OCI-LY1 (cell line): ENCODE measurements around the gene GBF1.

Experiments used
- H2AFZ ChIP-seq: fragments of 200-600 bp; sonication (generic), shearing (Covaris generic); 2 replicates; pipeline ENCODE4 v1.6.0; 2014; ENCODE audit warnings: antibody characterized with exemption, mild to moderate bottlenecking, low read length
- H3F3A ChIP-seq: fragments of 200-600 bp; sonication (generic), shearing (Covaris generic); 2 replicates; pipeline ENCODE4 v1.6.0; 2014; ENCODE audit warnings: mild to moderate bottlenecking, antibody characterized with exemption, low read length, moderate library complexity; ENCODE audit not compliant: insufficient read depth
- H3K27ac ChIP-seq: fragments of 200-600 bp; sonication (generic); 2 replicates; pipeline ENCODE4 v1.5.1; 2014; ENCODE audit warnings: low read length, mixed run types, mild to moderate bottlenecking, low read depth; ENCODE audit not compliant: poor library complexity, severe bottlenecking
- H3K27me3 ChIP-seq: fragments of 200-600 bp; sonication (generic); 2 replicates; pipeline ENCODE4 v1.6.0; 2014; ENCODE audit warnings: antibody characterized with exemption, mild to moderate bottlenecking, low read length, moderate library complexity; ENCODE audit not compliant: insufficient read depth
- H3K36me3 ChIP-seq: fragments of 200-600 bp; sonication (generic); 2 replicates; pipeline ENCODE4 v1.6.1; 2014; ENCODE audit warnings: mild to moderate bottlenecking, antibody characterized with exemption, low read length, moderate library complexity, mixed read lengths; ENCODE audit not compliant: insufficient read depth
- H3K4me1 ChIP-seq: fragments of 200-600 bp; sonication (generic); 2 replicates; pipeline ENCODE4 v1.5.1; 2014; ENCODE audit warnings: mild to moderate bottlenecking, low read length, moderate library complexity; ENCODE audit not compliant: insufficient read depth, severe bottlenecking
- H3K4me2 ChIP-seq: fragments of 200-600 bp; sonication (generic), shearing (Covaris generic); 2 replicates; pipeline ENCODE4 v1.6.1; 2014; ENCODE audit warnings: low read length
- H3K4me3 ChIP-seq: fragments of 200-600 bp; sonication (generic); 2 replicates; pipeline ENCODE4 v1.5.1; 2014; ENCODE audit warnings: low read length, low read depth, mild to moderate bottlenecking, mixed read lengths; ENCODE audit not compliant: poor library complexity, severe bottlenecking
- H3K79me2 ChIP-seq: fragments of 200-600 bp; shearing (Covaris generic); 2 replicates; pipeline ENCODE4 v1.6.1; 2016; ENCODE audit warnings: mixed run types, low read length, mixed read lengths; ENCODE audit not compliant: insufficient read depth
- H3K9ac ChIP-seq: fragments of 200-600 bp; sonication (generic), shearing (Covaris generic); 2 replicates; pipeline ENCODE4 v1.6.1; 2014; ENCODE audit warnings: mild to moderate bottlenecking, low read length, mixed read lengths
- H3K9me2 ChIP-seq: fragments of 200-600 bp; sonication (generic), shearing (Covaris generic); 2 replicates; pipeline ENCODE4 v1.6.1; 2014; ENCODE audit warnings: low read depth, mild to moderate bottlenecking, low read length, mixed read lengths
- H3K9me3 ChIP-seq: fragments of 200-600 bp; shearing (Covaris generic); 2 replicates; pipeline ENCODE4 v1.6.1; 2014; ENCODE audit warnings: low read length, mixed read lengths
- H4K20me1 ChIP-seq: fragments of 200-600 bp; sonication (generic), shearing (Covaris generic); 2 replicates; pipeline ENCODE4 v1.6.0; 2016; ENCODE audit warnings: mild to moderate bottlenecking, low read length; ENCODE audit not compliant: insufficient read depth
- CTCF ChIP-seq: fragments of 200-600 bp; sonication (generic), shearing (Covaris generic); IDR thresholded peaks from 2 replicates; pipeline ENCODE4 v1.5.1; 2017; ENCODE audit warnings: mild to moderate bottlenecking, antibody characterized with exemption, low read length, moderate library complexity, mixed read lengths
- EZH2 ChIP-seq: fragments of 200-600 bp; sonication (generic), shearing (Covaris generic); IDR thresholded peaks from 2 replicates; pipeline ENCODE4 v1.8.0; 2017; ENCODE audit warnings: borderline replicate concordance, mixed run types, mild to moderate bottlenecking, antibody characterized with exemption, low read length, moderate library complexity, mixed read lengths

The GBF1 gene

GRCh38 chr10:102283890-102284289 is 38.6 kb downstream of the GBF1 start:
- H3K9me3 ChIP-seq, result no peaks in the 10 kb centered on the region
- H3K27me3 ChIP-seq, result no peaks in the 10 kb centered on the region
- no peaks in the 10 kb centered on the region for H3K9me2 ChIP-seq
- no peaks in the 10 kb centered on the region for H3K36me3 ChIP-seq
- no peak overlapping the region for H3K9ac ChIP-seq
- no peak for TF ChIP-seq CTCF
- no peak for TF ChIP-seq EZH2
- H3F3A ChIP-seq, result no peaks in the 10 kb centered on the region
- no peak overlapping the region for H2AFZ ChIP-seq
- no peak overlapping the region for H3K4me3 ChIP-seq
- no peaks in the 10 kb centered on the region for H3K79me2 ChIP-seq
- H4K20me1 ChIP-seq, result no peaks in the 10 kb centered on the region
- H3K4me1 ChIP-seq, result peaks cover 13% of the 10 kb centered on the region
- no peak overlapping the region for H3K27ac ChIP-seq
- no peak overlapping the region for H3K4me2 ChIP-seq

- Histone ChIP-seq H3K9me2 (no peaks in the 10 kb centered on the region), H4K20me1 (no peaks in the 10 kb centered on the region), H3F3A (no peaks in the 10 kb centered on the region), H3K79me2 (no peaks in the 10 kb centered on the region), H3K9ac (no peak overlapping the region), H3K4me1 (peaks cover 13% of the 10 kb centered on the region), H3K4me2 (no peak overlapping the region), H3K27ac (no peak overlapping the region), H3K36me3 (no peaks in the 10 kb centered on the region), H3K27me3 (no peaks in the 10 kb centered on the region), H3K9me3 (no peaks in the 10 kb centered on the region), H3K4me3 (no peak overlapping the region), H2AFZ (no peak overlapping the region)
- TF ChIP-seq CTCF, result no peak
- TF ChIP-seq EZH2, result no peak
These were observed 39.2 kb downstream of the GBF1 start for GRCh38 chr10:102284531-102284930.

- Histone ChIP-seq H3K9ac (no peak overlapping the region), H3K27ac (no peak overlapping the region), H3K4me3 (no peak overlapping the region), H3F3A (no peaks in the 10 kb centered on the region), H3K79me2 (no peaks in the 10 kb centered on the region), H3K4me2 (no peak overlapping the region), H3K27me3 (no peaks in the 10 kb centered on the region), H3K4me1 (peaks cover 11% of the 10 kb centered on the region), H4K20me1 (no peaks in the 10 kb centered on the region), H3K9me2 (no peaks in the 10 kb centered on the region), H3K36me3 (no peaks in the 10 kb centered on the region), H3K9me3 (no peaks in the 10 kb centered on the region), H2AFZ (no peak overlapping the region)
- TF ChIP-seq EZH2 (no peak), CTCF (no peak)
These were observed 39.8 kb downstream of the GBF1 start for GRCh38 chr10:102285133-102285532.
